SK-N-SH treated with all-trans-retinoic acid at 6 μM for 48 hours (cell line): ENCODE data around the gene KDM5C.

ENCODE experiments used
- ATAC-seq: fragments of 200-7000 bp; cut with Tn5 transposase; 3 replicates; pipeline ENCODE4 v1.9.1; 2020; ENCODE audit warnings: mild to moderate bottlenecking, moderate library complexity
- ARNTL ChIP-seq: fragments of 450-650 bp; formaldehyde crosslinking; IDR thresholded peaks from 2 replicates; pipeline ENCODE4 v1.5.0; 2020; ENCODE audit warnings: low read depth, mild to moderate bottlenecking, moderate library complexity, borderline replicate concordance
- BACH2 ChIP-seq: fragments of 250-450 bp; sonication (Bioruptor Pico); IDR thresholded peaks from 2 replicates; pipeline ENCODE4 v1.9.0; 2021; ENCODE audit warnings: mild to moderate bottlenecking, borderline replicate concordance
- CREB5 ChIP-seq: fragments of 250-450 bp; sonication (Bioruptor Pico); IDR thresholded peaks from 2 replicates; pipeline ENCODE4 v1.5.1; 2020; ENCODE audit warnings: low read depth, mild to moderate bottlenecking, moderate library complexity
- CSDC2 ChIP-seq: fragments of 250-450 bp; sonication (Bioruptor Pico); IDR thresholded peaks from 2 replicates; pipeline ENCODE4 v1.5.0; 2020; ENCODE audit warnings: mild to moderate bottlenecking, moderate library complexity
- ESRRG ChIP-seq: fragments of 250-450 bp; sonication (Bioruptor Pico); IDR thresholded peaks from 2 replicates; pipeline ENCODE4 v1.6.1; 2021; ENCODE audit warnings: mild to moderate bottlenecking
- GLIS3 ChIP-seq: fragments of 250-450 bp; sonication (Bioruptor Pico); IDR thresholded peaks from 2 replicates; pipeline ENCODE4 v1.5.0; 2020; ENCODE audit warnings: mild to moderate bottlenecking, moderate library complexity
- ISL1 ChIP-seq: fragments of 250-450 bp; sonication (Bioruptor Pico); IDR thresholded peaks from 2 replicates; pipeline ENCODE4 v2.1.2; 2022; ENCODE audit warnings: mild to moderate bottlenecking, moderate library complexity
- OSR1 ChIP-seq: fragments of 250-450 bp; sonication (Bioruptor Pico); IDR thresholded peaks from 2 replicates; pipeline ENCODE4 v1.8.0; 2022; ENCODE audit warnings: moderate library complexity, mild to moderate bottlenecking, inconsistent platforms
- PATZ1 ChIP-seq: fragments of 250-450 bp; sonication (Bioruptor Pico); IDR thresholded peaks from 2 replicates; pipeline ENCODE4 v1.8.0; 2020; ENCODE audit warnings: mild to moderate bottlenecking, moderate library complexity, borderline replicate concordance
- PPARA ChIP-seq: fragments of 250-450 bp; sonication (Bioruptor Pico); IDR thresholded peaks from 2 replicates; pipeline ENCODE4 v1.5.0; 2020; ENCODE audit warnings: mild to moderate bottlenecking, borderline replicate concordance
- RARB ChIP-seq: fragments of 250-450 bp; sonication (Bioruptor Pico); IDR thresholded peaks from 2 replicates; pipeline ENCODE4 v1.8.0; 2021; ENCODE audit warnings: mild to moderate bottlenecking, moderate library complexity
- SNAI2 ChIP-seq: fragments of 250-450 bp; sonication (Bioruptor Pico); IDR thresholded peaks from 2 replicates; pipeline ENCODE4 v1.5.0; 2020; ENCODE audit warnings: mild to moderate bottlenecking, moderate library complexity
- TCF4 ChIP-seq: fragments of 250-450 bp; sonication (Bioruptor Pico); IDR thresholded peaks from 2 replicates; pipeline ENCODE4 v1.8.0; 2021; ENCODE audit warnings: mild to moderate bottlenecking, moderate library complexity, borderline replicate concordance
- TOX ChIP-seq: fragments of 250-450 bp; sonication (Bioruptor Pico); IDR thresholded peaks from 2 replicates; pipeline ENCODE4 v1.8.0; 2021; ENCODE audit warnings: mild to moderate bottlenecking, moderate library complexity, borderline replicate concordance
- ZC3H10 ChIP-seq: fragments of 250-450 bp; sonication (Bioruptor Pico); IDR thresholded peaks from 2 replicates; pipeline ENCODE4 v1.5.1; 2021; ENCODE audit warnings: mild to moderate bottlenecking, moderate library complexity
- ZFP3 ChIP-seq: fragments of 250-450 bp; sonication (Bioruptor Pico); IDR thresholded peaks from 2 replicates; pipeline ENCODE4 v1.5.0; 2020; ENCODE audit warnings: mild to moderate bottlenecking, moderate library complexity
- ZFP30 ChIP-seq: fragments of 450-650 bp; formaldehyde crosslinking; IDR thresholded peaks from 2 replicates; pipeline ENCODE4 v1.5.0; 2022; ENCODE audit warnings: mild to moderate bottlenecking, moderate library complexity
- ZNF565 ChIP-seq: fragments of 450-650 bp; formaldehyde crosslinking; conservative IDR thresholded peaks from 2 replicates; pipeline ENCODE4 v1.5.0; 2020; ENCODE audit warnings: low read depth, mild to moderate bottlenecking, moderate library complexity
- ZNF70 ChIP-seq: fragments of 450-650 bp; formaldehyde crosslinking; IDR thresholded peaks from 2 replicates; pipeline ENCODE4 v1.5.0; 2020; ENCODE audit warnings: mild to moderate bottlenecking, moderate library complexity
- ZNF8 ChIP-seq: fragments of 450-650 bp; formaldehyde crosslinking; IDR thresholded peaks from 2 replicates; pipeline ENCODE4 v1.5.0; 2020; ENCODE audit warnings: mild to moderate bottlenecking, moderate library complexity
- TF ChIP-seq, protein P1 (sequence below): fragments of 250-450 bp; sonication (Bioruptor Pico); IDR thresholded peaks from 2 replicates; pipeline ENCODE4 v1.8.0; 2021; ENCODE audit warnings: low read depth, mild to moderate bottlenecking, moderate library complexity, borderline replicate concordance
- TF ChIP-seq, protein P2 (sequence below): fragments of 250-450 bp; sonication (Bioruptor Pico); IDR thresholded peaks from 2 replicates; pipeline ENCODE4 v1.5.0; 2020; ENCODE audit warnings: mild to moderate bottlenecking, moderate library complexity
- TF ChIP-seq, protein P3 (sequence below): fragments of 250-450 bp; sonication (Bioruptor Pico); IDR thresholded peaks from 2 replicates; pipeline ENCODE4 v1.5.1; 2021; ENCODE audit warnings: mild to moderate bottlenecking, moderate library complexity

The KDM5C gene

GRCh38 chrX:53237056-53237455 is 12.0 kb upstream of the KDM5C start:
- ATAC-seq: no peak
- TF ChIP-seq ISL1 (CRISPR knock-in tag): no peak
- TF ChIP-seq RARB (CRISPR knock-in tag): no peak
- no peak for TF ChIP-seq ZC3H10 (CRISPR knock-in tag)
- TF ChIP-seq CREB5 (CRISPR knock-in tag): no peak
- TF ChIP-seq, protein P1, sequence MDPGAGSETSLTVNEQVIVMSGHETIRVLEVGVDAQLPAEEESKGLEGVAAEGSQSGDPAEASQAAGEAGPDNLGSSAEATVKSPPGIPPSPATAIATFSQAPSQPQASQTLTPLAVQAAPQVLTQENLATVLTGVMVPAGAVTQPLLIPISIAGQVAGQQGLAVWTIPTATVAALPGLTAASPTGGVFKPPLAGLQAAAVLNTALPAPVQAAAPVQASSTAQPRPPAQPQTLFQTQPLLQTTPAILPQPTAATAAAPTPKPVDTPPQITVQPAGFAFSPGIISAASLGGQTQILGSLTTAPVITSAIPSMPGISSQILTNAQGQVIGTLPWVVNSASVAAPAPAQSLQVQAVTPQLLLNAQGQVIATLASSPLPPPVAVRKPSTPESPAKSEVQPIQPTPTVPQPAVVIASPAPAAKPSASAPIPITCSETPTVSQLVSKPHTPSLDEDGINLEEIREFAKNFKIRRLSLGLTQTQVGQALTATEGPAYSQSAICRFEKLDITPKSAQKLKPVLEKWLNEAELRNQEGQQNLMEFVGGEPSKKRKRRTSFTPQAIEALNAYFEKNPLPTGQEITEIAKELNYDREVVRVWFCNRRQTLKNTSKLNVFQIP (CRISPR knock-in tag): no peak
- TF ChIP-seq ZFP30: no peak

GRCh38 chrX:53236025-53236679 is 11.1 kb upstream of the KDM5C start:
- no peak for ATAC-seq
- no peak for TF ChIP-seq RARB (CRISPR knock-in tag)
- TF ChIP-seq CSDC2: no peak
- no peak for TF ChIP-seq OSR1 (CRISPR knock-in tag)
- no peak for TF ChIP-seq ZFP3
- TF ChIP-seq ZNF565: no peak
- TF ChIP-seq, protein P2, sequence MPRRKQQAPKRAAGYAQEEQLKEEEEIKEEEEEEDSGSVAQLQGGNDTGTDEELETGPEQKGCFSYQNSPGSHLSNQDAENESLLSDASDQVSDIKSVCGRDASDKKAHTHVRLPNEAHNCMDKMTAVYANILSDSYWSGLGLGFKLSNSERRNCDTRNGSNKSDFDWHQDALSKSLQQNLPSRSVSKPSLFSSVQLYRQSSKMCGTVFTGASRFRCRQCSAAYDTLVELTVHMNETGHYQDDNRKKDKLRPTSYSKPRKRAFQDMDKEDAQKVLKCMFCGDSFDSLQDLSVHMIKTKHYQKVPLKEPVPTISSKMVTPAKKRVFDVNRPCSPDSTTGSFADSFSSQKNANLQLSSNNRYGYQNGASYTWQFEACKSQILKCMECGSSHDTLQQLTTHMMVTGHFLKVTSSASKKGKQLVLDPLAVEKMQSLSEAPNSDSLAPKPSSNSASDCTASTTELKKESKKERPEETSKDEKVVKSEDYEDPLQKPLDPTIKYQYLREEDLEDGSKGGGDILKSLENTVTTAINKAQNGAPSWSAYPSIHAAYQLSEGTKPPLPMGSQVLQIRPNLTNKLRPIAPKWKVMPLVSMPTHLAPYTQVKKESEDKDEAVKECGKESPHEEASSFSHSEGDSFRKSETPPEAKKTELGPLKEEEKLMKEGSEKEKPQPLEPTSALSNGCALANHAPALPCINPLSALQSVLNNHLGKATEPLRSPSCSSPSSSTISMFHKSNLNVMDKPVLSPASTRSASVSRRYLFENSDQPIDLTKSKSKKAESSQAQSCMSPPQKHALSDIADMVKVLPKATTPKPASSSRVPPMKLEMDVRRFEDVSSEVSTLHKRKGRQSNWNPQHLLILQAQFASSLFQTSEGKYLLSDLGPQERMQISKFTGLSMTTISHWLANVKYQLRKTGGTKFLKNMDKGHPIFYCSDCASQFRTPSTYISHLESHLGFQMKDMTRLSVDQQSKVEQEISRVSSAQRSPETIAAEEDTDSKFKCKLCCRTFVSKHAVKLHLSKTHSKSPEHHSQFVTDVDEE: no peak
- TF ChIP-seq, protein P3, sequence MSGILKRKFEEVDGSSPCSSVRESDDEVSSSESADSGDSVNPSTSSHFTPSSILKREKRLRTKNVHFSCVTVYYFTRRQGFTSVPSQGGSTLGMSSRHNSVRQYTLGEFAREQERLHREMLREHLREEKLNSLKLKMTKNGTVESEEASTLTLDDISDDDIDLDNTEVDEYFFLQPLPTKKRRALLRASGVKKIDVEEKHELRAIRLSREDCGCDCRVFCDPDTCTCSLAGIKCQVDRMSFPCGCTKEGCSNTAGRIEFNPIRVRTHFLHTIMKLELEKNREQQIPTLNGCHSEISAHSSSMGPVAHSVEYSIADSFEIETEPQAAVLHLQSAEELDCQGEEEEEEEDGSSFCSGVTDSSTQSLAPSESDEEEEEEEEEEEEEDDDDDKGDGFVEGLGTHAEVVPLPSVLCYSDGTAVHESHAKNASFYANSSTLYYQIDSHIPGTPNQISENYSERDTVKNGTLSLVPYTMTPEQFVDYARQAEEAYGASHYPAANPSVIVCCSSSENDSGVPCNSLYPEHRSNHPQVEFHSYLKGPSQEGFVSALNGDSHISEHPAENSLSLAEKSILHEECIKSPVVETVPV: no peak
- TF ChIP-seq ESRRG (CRISPR knock-in tag): no peak
- no peak for TF ChIP-seq TCF4 (CRISPR knock-in tag)
- TF ChIP-seq PPARA: no peak
- no peak for TF ChIP-seq ARNTL (CRISPR knock-in tag)
- TF ChIP-seq TOX (CRISPR knock-in tag): no peak
- no peak for TF ChIP-seq ZNF8 (CRISPR knock-in tag)
- TF ChIP-seq, protein P1 (CRISPR knock-in tag): no peak
- no peak for TF ChIP-seq ZFP30
- no peak for TF ChIP-seq SNAI2 (CRISPR knock-in tag)
- no peak for TF ChIP-seq BACH2 (CRISPR knock-in tag)

DNA sequence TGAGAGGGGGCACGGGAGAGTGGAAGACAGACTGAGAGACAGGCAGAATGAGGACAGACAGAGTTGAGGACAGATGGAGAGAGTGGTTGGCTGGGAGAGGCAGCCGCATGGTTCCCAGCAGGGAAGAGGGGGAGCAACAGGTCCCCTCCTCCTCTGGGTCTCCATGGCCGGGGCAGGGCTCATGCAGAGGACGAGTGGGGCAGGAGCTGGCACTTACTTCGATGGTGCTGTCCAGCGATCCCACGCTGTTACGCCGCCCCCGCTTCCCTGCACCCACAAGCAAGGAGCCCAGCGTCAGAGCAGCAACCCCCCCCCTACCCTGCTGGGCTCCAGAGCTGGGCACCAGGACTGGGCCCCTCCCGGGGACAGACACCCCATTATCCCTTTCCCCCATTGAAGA is 10.6 kb upstream of the KDM5C start:
- no peak for ATAC-seq
- TF ChIP-seq ZNF565 (no peak), ZNF70 (no peak), BACH2 (CRISPR knock-in tag) (no peak), ESRRG (CRISPR knock-in tag) (no peak), PATZ1 (CRISPR knock-in tag) (no peak), SNAI2 (CRISPR knock-in tag) (no peak), GLIS3 (no peak), ZC3H10 (CRISPR knock-in tag) (no peak), CREB5 (CRISPR knock-in tag) (no peak), ZNF8 (CRISPR knock-in tag) (no peak), ISL1 (CRISPR knock-in tag) (no peak), ZFP3 (no peak), CSDC2 (no peak), ZFP30 (no peak), ARNTL (CRISPR knock-in tag) (no peak)
- TF ChIP-seq, protein P3: no peak
